Urothelium cell line (cell line): ENCODE measurements around the gene CLASRP.
A peak's percentile ranks its signal among the peaks of the same experiment; 100 is the strongest.
"Not testable (repeated sequence)": the region's sequence is repeated elsewhere in the genome, so short reads cannot be mapped to it uniquely, and the experiment has no call there.

Source experiments
- DNase-seq: peaks from one replicate; pipeline ENCODE4 v3.0.0; 2011; ENCODE audit warnings: low spot score, mixed read lengths
- FAIRE-seq: peaks from 2 replicates; lab custom pipeline; 2011; peaks lifted over from hg19 to GRCh38; lab: Jason Lieb, UNC

CLASRP gene, protein sequence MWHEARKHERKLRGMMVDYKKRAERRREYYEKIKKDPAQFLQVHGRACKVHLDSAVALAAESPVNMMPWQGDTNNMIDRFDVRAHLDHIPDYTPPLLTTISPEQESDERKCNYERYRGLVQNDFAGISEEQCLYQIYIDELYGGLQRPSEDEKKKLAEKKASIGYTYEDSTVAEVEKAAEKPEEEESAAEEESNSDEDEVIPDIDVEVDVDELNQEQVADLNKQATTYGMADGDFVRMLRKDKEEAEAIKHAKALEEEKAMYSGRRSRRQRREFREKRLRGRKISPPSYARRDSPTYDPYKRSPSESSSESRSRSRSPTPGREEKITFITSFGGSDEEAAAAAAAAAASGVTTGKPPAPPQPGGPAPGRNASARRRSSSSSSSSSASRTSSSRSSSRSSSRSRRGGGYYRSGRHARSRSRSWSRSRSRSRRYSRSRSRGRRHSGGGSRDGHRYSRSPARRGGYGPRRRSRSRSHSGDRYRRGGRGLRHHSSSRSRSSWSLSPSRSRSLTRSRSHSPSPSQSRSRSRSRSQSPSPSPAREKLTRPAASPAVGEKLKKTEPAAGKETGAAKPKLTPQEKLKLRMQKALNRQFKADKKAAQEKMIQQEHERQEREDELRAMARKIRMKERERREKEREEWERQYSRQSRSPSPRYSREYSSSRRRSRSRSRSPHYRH

GRCh38 chr19:45038931-45039893 lies at the start of gene CLASRP:
Gene CLASRP, plus strand, starts transcription at chr19:45039045. Its CDS starts 1,168 bp downstream, at chr19:45040213.
- DNase-seq, result peak; percentile 95
- no peak for FAIRE-seq

DNA sequence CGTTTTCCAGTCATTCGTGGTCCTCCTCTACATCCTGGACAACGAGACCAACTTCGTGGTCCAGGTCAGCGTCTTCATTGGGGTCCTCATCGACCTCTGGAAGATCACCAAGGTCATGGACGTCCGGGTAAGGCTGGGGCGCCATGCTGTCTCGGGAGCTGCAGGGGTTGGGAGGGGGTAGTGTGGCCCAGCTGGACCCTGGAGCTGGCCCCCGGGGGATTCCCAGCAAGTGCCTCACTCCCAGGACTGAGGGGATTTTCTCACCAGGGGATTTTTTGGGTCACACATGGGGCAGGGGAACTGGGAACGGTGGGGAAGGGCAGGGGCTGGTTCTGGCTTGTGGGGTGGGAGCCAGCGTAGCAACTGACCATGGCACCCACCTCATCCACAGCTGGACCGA lies 48.4 kb upstream of the CLASRP start:
- FAIRE-seq (no peak), DNase-seq (no peak)

GRCh38 chr19:44990966-44991365 lies 47.9 kb upstream of the CLASRP start:
- FAIRE-seq (no peak), DNase-seq (no peak)

GRCh38 chr19:44992336-44993163 lies 46.3 kb upstream of the CLASRP start:
- DNase-seq (no peak), FAIRE-seq (no peak)

- FAIRE-seq (no peak), DNase-seq (no peak)
These were observed 45.3 kb upstream of the CLASRP start for GRCh38 chr19:44993526-44993925.

DNA sequence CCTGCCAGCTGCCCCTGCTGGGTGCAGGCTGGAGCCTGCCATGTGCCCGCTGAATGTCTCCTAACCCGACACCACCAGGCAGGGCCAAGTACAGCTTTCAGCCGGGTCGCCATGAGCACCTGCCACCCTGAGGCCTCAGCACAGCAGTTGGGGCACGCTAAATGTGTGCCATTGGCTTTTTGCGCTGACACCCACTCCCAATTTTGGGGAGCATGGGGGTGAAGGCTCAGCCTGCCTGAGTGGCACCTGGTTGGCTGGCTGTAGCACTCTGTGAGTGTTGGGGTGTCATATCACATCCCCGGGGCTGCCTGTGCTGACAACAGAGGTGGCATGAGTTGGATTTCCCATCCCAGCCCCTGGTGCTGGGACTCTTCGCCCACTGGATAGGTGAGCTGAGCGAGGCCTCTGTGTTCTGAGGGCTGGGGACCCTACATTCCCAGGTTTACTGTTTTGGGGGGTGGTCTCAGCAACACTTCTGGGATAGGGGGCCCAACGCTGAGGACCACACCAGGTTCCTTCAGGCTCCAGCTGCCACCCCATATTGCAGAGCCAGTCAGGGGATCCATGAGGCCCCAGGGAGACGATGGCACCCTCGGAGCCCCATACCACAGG lies 44.8 kb upstream of the CLASRP start:
- DNase-seq, result no peak
- FAIRE-seq, result no peak

GRCh38 chr19:44998025-44998424 lies 40.8 kb upstream of the CLASRP start:
- DNase-seq (no peak), FAIRE-seq (no peak)

DNA sequence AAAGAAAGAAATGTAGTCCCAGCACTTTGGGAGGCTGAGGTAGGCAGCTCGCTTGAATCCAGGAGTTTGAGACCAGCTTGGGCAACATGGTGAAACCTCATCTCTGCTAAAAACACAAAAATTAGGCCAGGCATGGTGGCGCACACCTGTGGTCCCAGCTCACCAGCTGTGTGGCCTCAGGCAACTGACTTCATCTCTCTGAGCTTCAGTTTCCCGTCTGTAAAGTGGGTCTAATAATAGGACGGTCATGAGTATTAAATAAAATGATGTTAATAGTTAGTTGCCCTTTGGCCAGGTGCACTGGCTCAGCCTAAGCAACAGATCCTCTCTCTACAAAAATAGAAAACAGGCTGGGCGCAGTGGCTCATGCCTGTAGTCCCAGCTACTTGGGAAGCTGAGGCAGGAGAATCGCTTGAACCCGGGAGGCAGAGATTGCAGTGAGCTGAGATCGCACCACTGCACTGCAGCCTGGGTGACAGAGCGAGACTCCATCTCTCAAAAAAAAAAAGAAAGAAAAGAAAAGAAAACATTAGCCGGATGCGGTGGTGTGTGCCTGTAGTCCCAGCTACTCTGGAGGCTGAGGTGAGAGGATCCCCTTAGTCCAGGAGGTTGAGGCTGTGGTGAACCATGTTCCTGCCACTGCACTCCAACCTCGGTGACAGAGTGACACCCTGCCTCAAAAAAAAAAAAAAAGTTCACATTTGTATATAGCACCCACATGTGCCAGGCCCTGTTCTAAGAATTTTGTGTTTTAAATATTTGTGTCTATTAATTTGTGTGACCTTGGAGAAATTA lies 39.5 kb upstream of the CLASRP start:
- not testable (repeated sequence) for FAIRE-seq, DNase-seq

- DNase-seq, FAIRE-seq: not testable (repeated sequence)
These were observed 38.2 kb upstream of the CLASRP start for GRCh38 chr19:45000665-45001064.

DNA sequence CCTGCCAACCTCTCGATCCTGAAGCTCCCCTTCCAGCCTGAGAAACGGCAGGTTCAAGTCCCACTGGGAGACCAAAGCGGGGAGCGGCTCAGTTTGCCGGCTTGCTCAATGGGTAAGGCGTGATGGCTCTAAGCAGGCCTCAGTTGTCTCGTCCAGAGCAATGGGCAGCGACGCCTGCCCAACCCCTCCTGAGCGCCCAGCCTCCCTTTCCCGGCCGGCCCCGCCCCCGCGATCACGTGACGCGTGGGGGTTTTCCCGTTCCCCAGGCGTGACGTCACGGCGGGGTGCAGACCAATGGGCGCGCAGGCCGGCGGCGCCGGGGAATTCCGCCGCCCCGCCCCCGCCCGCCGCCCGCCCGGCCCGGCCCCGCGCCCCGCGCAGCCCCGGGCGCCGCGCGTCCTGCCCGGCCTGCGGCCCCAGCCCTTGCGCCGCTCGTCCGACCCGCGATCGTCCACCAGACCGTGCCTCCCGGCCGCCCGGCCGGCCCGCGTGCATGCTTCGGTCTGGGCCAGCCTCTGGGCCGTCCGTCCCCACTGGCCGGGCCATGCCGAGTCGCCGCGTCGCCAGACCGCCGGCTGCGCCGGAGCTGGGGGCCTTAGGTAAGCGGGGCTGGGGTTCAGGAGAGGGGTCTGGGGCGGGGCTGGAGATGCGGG lies 37.6 kb upstream of the CLASRP start, which contains the start of gene RELB:
Gene RELB (plus strand): TSS at position 378 of the 653 bp plus-strand sequence. CDS start 116 bp downstream, at position 494.
- DNase-seq, result peak; percentile 98
- FAIRE-seq, result peak; percentile 81

DNA sequence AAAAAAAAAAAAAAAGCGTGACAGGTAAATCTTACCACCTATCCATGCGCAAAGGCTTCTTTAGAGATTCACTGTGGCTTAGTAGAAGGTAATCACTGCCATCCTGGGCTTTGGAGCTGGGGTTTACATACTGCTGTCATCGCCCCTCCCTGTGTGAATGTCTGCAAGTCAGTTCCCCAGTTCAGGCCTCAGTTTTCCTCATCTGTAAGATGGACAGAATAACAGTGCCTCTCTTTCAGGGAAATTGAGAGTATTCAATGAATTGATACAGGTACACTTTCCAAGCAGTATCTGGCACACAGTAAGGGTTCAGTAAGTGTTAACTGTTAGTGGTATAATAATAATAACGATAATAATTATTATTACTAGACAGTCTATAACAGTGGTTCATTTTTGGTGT lies 35.4 kb upstream of the CLASRP start:
- no peak for FAIRE-seq
- DNase-seq, result no peak

DNA sequence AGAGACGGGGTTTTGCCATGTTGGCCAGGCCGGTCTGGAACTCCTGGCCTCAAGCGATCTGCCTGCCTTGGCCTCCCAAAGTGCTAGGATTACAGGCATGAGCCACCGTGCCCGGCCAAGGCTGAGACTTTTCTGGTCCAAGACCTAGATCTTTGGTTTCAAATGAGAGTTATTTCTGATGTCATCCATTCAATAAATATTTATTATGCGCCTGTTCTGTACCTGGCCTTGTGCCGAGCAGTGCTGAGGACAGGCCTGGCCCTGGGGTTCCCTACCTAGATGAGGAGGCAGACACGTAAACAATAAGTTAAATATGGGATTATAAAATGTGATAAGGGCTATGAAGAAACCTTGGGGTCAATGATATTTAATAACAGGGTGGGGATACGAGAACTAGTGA lies 33.1 kb upstream of the CLASRP start:
- no peak for DNase-seq
- FAIRE-seq, result no peak

DNA sequence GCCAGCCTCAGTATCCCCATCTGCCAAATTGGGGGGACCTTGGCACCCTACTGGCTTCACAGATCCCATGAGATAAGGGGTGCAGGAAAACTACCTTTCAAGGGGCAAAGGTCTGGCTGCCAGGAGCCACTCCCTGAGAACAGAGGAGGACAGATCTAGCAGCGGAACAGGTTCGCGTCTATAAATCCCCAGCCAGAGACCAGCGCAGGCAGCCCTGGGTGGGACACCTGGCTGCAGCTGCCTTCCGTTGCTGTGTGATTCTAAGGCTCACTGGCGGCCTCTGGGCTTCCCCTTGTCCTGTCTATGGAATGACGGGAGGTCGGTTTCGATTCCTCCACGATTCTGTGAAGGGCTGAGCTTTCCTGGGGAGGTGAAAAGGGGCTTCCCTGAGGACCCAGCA lies 30.3 kb upstream of the CLASRP start:
- FAIRE-seq, result no peak
- DNase-seq, result no peak

DNA sequence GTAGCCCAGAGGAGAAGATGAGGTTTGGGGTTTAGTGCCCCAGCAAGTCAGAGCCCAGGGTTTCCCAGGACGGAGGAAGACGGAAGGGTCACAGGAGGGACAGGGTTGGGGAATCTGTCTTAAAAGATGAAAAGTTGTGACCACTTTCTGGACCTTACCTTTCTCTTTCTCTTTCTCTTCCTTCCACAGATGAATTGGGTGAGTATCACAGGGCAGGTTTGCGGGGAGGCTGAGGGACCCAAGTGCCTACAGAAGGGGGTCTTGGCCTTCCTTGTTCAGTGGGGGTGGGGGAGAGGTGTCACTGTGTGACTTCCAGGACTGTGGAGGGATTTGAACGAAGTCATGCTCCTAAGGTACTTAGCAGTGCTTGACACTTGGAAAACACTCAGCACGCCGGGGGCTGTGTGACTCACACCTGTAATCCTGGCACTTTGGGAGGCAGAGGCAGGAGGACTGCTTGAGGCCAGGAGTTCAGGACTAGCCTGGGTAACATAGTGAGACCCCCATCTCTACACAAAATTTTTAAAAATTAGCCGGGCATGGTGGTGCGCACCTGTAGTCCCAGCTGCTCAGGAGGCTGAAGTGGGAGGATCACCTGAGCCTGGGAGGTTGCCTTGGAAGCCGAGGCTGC lies 29.1 kb upstream of the CLASRP start:
- FAIRE-seq (no peak), DNase-seq (no peak)

DNA sequence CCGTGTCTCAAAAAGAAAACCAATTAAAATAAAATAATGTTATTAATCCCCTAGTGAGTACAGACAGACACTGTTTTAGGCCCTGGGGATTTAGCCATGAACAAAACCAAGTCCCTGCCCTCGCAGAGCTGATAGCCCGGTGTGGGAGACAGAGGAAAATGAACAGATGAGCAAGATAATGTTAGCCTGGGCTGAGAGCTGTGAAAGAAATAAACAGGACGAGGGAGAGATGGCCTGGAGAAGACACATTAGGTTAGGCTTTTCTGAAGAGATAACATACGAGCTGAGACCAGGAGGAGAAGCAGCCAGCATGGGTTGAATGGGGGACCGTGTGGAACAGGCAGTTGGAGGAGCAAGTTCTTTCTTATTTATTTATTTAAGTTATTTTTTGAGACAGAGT lies 28.5 kb upstream of the CLASRP start:
- FAIRE-seq (no peak), DNase-seq (no peak)

GRCh38 chr19:45011959-45012358 lies 26.9 kb upstream of the CLASRP start:
- FAIRE-seq (no peak), DNase-seq (no peak)

GRCh38 chr19:45016388-45017314 lies 22.2 kb upstream of the CLASRP start:
- FAIRE-seq (no peak), DNase-seq (peak; percentile 63)
